ENCODE results near the gene POC1B. TPM values are rescaled to one million over a fixed set of nuclear protein-coding genes. Genes with fewer than 3 reads are reported as not detected.

POC1B gene
- polyA plus RNA-seq, 6 donors from 2014 or later = 41.2 to 65.8 (median 45.1) TPM

- Mint-ChIP-seq H3K9me3 (no peaks in the 10 kb centered on the region), H3K27ac (no peak overlapping the region), H3K4me3 (no peak overlapping the region), H3K27me3 (peaks cover 0 to 4% (median 0%) of the 10 kb centered on the region in 3 donors), H3K36me3 (no peaks in the 10 kb centered on the region), H3K4me1 (peaks cover 15 to 23% (median 19%) of the 10 kb centered on the region in 3 donors)
- DNase-seq (no peak), ATAC-seq (ENCODE audit: low read depth in 2 of 2) (no peak)
Measured at GRCh38 chr12:89386138-89386537, 139.7 kb downstream of the POC1B start.

GRCh38 chr12:89384807-89385206 is 141.0 kb downstream of the POC1B start:
- H3K9me3 Mint-ChIP-seq = no peaks in the 10 kb centered on the region
- ATAC-seq (ENCODE audit: low read depth in 2 of 2) = no peak
- H3K4me1 Mint-ChIP-seq = peaks cover 5 to 10% (median 7%) of the 10 kb centered on the region in 3 donors

GRCh38 chr12:89384050-89384758 is 141.6 kb downstream of the POC1B start:
- Mint-ChIP-seq H3K36me3 (no peaks in the 10 kb centered on the region), H3K9me3 (no peaks in the 10 kb centered on the region), H3K4me3 (no peak overlapping the region), H3K27me3 (peaks cover 0 to 4% (median 0%) of the 10 kb centered on the region in 3 donors), H3K4me1 (peaks cover under 1 to 5% (median 3%) of the 10 kb centered on the region in 3 donors), H3K27ac (no peak overlapping the region)
- DNase-seq (no peak), ATAC-seq (ENCODE audit: low read depth in 2 of 2) (no peak)

More at GRCh38 chr12:89384807-89385206, 141.0 kb downstream of the POC1B start:
- Mint-ChIP-seq H3K27me3 (peaks cover 0 to 4% (median 0%) of the 10 kb centered on the region in 3 donors), H3K36me3 (no peaks in the 10 kb centered on the region), H3K4me3 (no peak overlapping the region), H3K27ac (no peak overlapping the region)
- DNase-seq = no peak

- no peak for DNase-seq
- Mint-ChIP-seq H3K4me1 (peaks cover 0 to 5% (median 3%) of the 10 kb centered on the region in 3 donors), H3K36me3 (no peaks in the 10 kb centered on the region), H3K27ac (peak overlapping the region in 3 of 6 donors; percentile 27 to 75 (median 37)), H3K9me3 (no peaks in the 10 kb centered on the region), H3K27me3 (peaks cover 0 to 4% (median 0%) of the 10 kb centered on the region in 3 donors), H3K4me3 (no peak overlapping the region)
- ATAC-seq (ENCODE audit: low read depth in 2 of 2) = no peak
Measured at GRCh38 chr12:89383235-89384049, 142.4 kb downstream of the POC1B start.

- H3K27me3 Mint-ChIP-seq = peaks cover 0 to 4% (median 0%) of the 10 kb centered on the region in 3 donors
- H3K4me3 Mint-ChIP-seq = no peak overlapping the region
- no peak for DNase-seq
- peaks cover 5 to 7% of the 10 kb centered on the region in 2 donors for H3K36me3 Mint-ChIP-seq
- no peak for ATAC-seq (ENCODE audit: low read depth in 2 of 2)
- H3K27ac Mint-ChIP-seq = no peak overlapping the region
- H3K9me3 Mint-ChIP-seq = no peaks in the 10 kb centered on the region
- H3K4me1 Mint-ChIP-seq = peaks cover 0 to 5% (median 3%) of the 10 kb centered on the region in 3 donors
Measured at GRCh38 chr12:89382328-89382727, 143.5 kb downstream of the POC1B start.

GRCh38 chr12:89379839-89380467 is 145.9 kb downstream of the POC1B start:
- no peaks in the 10 kb centered on the region for H3K9me3 Mint-ChIP-seq
- peaks cover 0 to 4% (median 0%) of the 10 kb centered on the region in 3 donors for H3K27me3 Mint-ChIP-seq
- no peak overlapping the region for H3K4me3 Mint-ChIP-seq
- DNase-seq = no peak
- no peak overlapping the region for H3K27ac Mint-ChIP-seq
- ATAC-seq (ENCODE audit: low read depth in 2 of 2) = no peak
- H3K4me1 Mint-ChIP-seq = peaks cover 0 to 5% (median 3%) of the 10 kb centered on the region in 3 donors
- peaks cover 5 to 7% of the 10 kb centered on the region in 2 donors for H3K36me3 Mint-ChIP-seq

- DNase-seq (no peak), ATAC-seq (ENCODE audit: low read depth in 2 of 2) (no peak)
- H3K27me3 Mint-ChIP-seq = peaks cover 0 to 4% (median 0%) of the 10 kb centered on the region in 3 donors
- no peak overlapping the region for H3K27ac Mint-ChIP-seq
- no peak overlapping the region for H3K4me3 Mint-ChIP-seq
- peaks cover 5 to 7% of the 10 kb centered on the region in 2 donors for H3K36me3 Mint-ChIP-seq
- H3K4me1 Mint-ChIP-seq = peaks cover 0 to 5% (median 3%) of the 10 kb centered on the region in 3 donors
- H3K9me3 Mint-ChIP-seq = no peaks in the 10 kb centered on the region
Measured at GRCh38 chr12:89379148-89379838, 146.6 kb downstream of the POC1B start.

GRCh38 chr12:89376844-89377243 is 149.0 kb downstream of the POC1B start:
- H3K4me3 Mint-ChIP-seq = no peak overlapping the region
- no peak for ATAC-seq (ENCODE audit: low read depth in 2 of 2)
- no peaks in the 10 kb centered on the region for H3K9me3 Mint-ChIP-seq

GRCh38 chr12:89376202-89376529 is 149.7 kb downstream of the POC1B start:
- DNase-seq = no peak
- no peaks in the 10 kb centered on the region for H3K27me3 Mint-ChIP-seq
- no peak overlapping the region for H3K27ac Mint-ChIP-seq
- peaks cover 5 to 7% of the 10 kb centered on the region in 2 donors for H3K36me3 Mint-ChIP-seq
- H3K9me3 Mint-ChIP-seq = no peaks in the 10 kb centered on the region
- H3K4me3 Mint-ChIP-seq = no peak overlapping the region
- no peak for ATAC-seq (ENCODE audit: low read depth in 2 of 2)
- H3K4me1 Mint-ChIP-seq = no peaks in the 10 kb centered on the region

More at GRCh38 chr12:89376844-89377243, 149.0 kb downstream of the POC1B start:
- DNase-seq = no peak
- Mint-ChIP-seq H3K27ac (peak overlapping the region in 1 of 6 donors; percentile 62), H3K27me3 (no peaks in the 10 kb centered on the region), H3K36me3 (peaks cover 5 to 7% of the 10 kb centered on the region in 2 donors), H3K4me1 (no peaks in the 10 kb centered on the region)

GRCh38 chr12:89373763-89374572 is 151.9 kb downstream of the POC1B start:
- no peak for ATAC-seq (ENCODE audit: low read depth in 2 of 2)

GRCh38 chr12:89372584-89373370 is 153.1 kb downstream of the POC1B start:
- peak overlapping the region in 3 of 6 donors; percentile 47 to 77 (median 68) for H3K27ac Mint-ChIP-seq
- no peak for ATAC-seq (ENCODE audit: low read depth in 2 of 2)
- no peaks in the 10 kb centered on the region for H3K9me3 Mint-ChIP-seq
- DNase-seq = no peak
- H3K36me3 Mint-ChIP-seq = peaks cover under 1 to 3% of the 10 kb centered on the region in 2 donors
- H3K4me3 Mint-ChIP-seq = no peak overlapping the region
- peaks cover 4 to 18% (median 15%) of the 10 kb centered on the region in 3 donors for H3K4me1 Mint-ChIP-seq
- no peaks in the 10 kb centered on the region for H3K27me3 Mint-ChIP-seq

More at GRCh38 chr12:89373763-89374572, 151.9 kb downstream of the POC1B start:
- peak overlapping the region in 1 of 6 donors; percentile 24 for H3K27ac Mint-ChIP-seq
- peaks cover 4 to 18% (median 15%) of the 10 kb centered on the region in 3 donors for H3K4me1 Mint-ChIP-seq
- no peak overlapping the region for H3K4me3 Mint-ChIP-seq
- no peaks in the 10 kb centered on the region for H3K27me3 Mint-ChIP-seq
- H3K9me3 Mint-ChIP-seq = no peaks in the 10 kb centered on the region
- H3K36me3 Mint-ChIP-seq = peaks cover 5 to 7% of the 10 kb centered on the region in 2 donors
- no peak for DNase-seq

GRCh38 chr12:89370850-89371249 is 155.0 kb downstream of the POC1B start:
- Mint-ChIP-seq H3K9me3 (no peaks in the 10 kb centered on the region), H3K4me1 (peaks cover 4 to 18% (median 15%) of the 10 kb centered on the region in 3 donors), H3K4me3 (no peak overlapping the region), H3K36me3 (no peaks in the 10 kb centered on the region), H3K27me3 (no peaks in the 10 kb centered on the region), H3K27ac (peak overlapping the region in 2 of 6 donors; percentile 20 to 30)
- no peak for ATAC-seq (ENCODE audit: low read depth in 2 of 2)
- DNase-seq = no peak
